Dermis microvascular lymphatic vessel endothelial cell (primary cell): ENCODE measurements around the gene OCRL. TPM values are rescaled to one million over a fixed set of nuclear protein-coding genes. Genes with fewer than 3 reads are reported as not detected.

Source experiments
- DNase-seq, 2 donors: peaks; one replicate each; pipeline versions ENCODE4 v3.0.0 to v3.0.0-alpha.2; 2010; ENCODE audit warnings: low read depth in 2 of 2
- total RNA-seq: library from RNA; depleted of rRNA; stranded (reverse); fragments of >200 nt; gene quantifications from 2 replicates; pipeline ENCODE4 v1.2.1, GENCODE V29; 2014

The OCRL gene
- 10.1 and 14.5 TPM in 2 replicates for total RNA-seq

DNA sequence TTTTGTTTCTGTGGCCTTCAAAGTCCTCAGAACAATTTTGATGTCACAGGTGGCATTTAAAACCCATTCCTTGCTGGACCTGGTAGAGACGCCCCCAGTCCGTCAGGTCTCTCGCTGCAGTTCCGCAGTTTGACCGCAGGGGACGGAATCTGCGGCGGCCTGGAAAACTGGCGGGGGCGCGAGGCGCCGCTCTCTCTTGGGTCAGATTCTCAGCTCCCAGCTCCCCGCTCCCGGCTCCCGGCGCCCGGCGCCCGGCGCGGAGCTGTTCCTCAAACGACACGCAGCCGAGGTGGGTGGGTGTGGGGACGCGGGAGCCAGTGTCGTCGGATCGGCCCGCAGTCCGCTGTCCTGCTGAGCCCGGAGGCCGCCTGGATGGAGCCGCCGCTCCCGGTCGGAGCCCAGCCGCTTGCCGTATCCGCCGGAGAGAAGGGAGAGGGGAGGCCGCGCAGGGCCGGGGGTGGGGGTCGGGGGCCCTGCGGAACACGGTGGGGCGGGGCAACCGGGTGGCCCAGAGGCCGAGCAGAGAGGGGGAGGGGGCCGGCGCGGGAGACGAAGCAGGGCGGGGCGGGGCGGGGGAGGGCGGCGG is at the start of gene OCRL:
OCRL (plus strand) TSS at position 192 of the 586 bp plus-strand sequence; CDS start at position 373, 181 bp downstream.
- peak; percentile 50 to 70 for DNase-seq

DNA sequence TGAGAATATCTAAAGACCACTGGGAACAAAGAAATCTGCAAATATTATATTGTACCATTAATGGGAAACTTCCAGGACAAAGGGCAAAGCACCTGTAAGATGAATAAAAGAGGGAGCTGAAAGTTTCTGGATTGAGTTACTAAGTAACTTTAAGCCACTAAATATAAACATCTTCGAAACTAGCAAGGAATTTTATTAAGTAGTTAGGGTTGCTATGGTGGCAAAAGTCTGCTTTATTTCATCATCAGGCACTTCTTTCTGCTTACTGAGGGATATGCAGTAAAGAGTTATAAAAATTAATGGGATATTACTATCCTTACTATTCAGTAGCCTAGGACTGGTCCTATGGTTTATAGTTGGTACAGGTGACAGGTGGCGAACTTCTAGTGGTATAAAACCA is 49.7 kb upstream of the OCRL start:
- DNase-seq = no peak

DNA sequence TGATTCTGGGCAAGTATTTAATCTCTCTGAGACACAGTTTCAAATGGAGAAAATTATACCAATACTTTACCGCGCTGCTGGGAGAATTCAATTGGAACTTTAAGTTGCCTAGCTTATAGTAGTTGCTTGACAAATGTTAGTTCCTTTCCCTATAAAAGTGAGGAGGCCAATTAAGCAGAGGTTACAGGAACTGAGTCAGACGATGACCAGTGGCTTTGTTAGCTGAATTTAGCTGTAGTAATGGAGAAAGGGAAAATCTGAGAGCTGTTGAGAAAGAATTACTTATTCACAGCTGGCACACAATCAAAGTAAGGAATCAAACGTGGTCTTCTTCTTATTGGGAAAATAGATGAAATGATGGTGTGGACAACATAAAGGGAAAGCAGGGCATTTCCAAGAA is 46.4 kb upstream of the OCRL start:
- DNase-seq = peak in 1 of 2 donors; percentile 28

DNA sequence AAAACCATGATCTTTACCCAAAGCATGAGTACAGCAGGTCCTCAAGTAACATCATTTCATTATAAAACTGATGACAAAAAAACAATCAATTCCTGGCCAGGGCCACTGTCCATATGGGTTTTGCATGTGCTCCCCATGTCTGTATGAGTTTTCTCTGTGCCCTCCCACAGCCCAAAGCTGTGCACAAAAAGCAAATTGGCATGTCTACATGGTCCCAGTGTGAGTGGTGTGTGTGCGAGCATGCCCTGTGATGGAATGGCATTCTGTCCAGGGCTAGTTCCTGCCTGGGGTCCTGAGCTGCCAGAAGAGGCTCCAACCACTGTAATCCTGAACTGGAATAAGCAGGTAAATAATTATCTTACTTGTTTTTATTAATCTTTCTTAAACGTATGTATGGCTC is 45.2 kb upstream of the OCRL start:
- DNase-seq = no peak

DNA sequence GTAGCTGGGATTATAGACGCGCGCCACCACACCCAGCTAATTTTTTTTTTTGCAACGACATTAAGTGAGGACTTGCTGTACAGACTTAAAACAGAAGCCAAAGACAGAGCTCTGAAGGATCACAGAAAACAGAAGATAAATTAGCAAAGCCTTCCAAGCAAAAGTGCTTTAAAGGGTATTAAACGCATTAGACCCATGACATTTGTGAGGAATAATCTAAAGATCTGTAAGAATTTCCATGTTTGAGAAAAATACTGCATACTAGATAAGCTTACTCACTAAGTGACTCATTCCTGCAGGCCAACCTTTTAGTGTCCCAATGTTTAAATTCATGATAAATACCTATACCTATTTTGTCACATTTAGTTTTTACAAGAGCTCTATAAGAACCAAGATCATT is 44.2 kb upstream of the OCRL start:
- no peak for DNase-seq

DNA sequence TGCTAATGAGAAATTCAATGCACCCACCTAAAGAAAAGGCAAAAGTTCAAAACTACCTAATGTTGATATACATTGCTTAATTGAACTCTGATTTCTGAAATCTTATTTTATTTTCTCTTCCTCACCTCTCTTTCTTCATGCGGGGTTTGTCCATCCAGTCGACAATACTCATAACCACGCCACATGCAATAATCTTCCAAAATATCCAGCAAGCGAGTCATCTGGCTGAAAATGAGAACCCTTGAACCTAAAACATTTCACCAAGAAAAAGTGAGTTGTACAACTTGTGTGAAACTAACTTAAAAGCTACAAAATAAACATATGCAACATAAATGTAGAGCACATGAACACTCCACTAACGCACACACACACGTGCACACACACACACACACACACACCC is 43.4 kb upstream of the OCRL start:
- no peak for DNase-seq

DNA sequence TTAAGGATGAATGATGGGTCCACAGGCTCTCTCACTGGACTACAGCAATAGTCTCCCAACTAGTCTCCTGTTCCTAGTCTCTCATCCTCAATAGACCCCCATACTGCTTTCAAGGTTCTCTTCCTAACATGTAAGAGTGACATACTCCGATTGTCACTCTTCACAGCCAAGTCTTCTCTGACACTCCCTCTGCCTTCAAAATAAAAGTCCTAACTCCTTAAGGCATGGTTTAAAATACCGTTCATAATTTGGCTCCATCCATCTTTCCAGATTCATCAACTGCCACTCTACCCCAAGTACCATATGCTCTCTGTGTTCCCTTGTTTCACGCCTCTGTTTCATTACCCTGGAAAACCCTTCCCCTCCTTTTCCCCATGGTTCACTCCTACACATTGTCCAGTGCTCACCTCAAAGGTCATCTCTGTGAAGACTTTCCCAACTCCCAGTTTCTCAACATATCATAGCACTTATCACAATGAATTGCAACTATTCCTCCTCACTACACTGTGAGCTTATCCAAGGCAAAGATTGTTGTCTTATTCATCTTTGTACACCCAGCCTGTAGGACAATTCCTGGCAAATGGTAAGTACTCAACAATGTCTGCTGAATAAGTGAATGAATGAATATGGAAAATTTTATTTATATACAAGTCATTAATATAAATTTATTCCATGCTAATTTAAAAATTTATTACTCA is 42.8 kb upstream of the OCRL start:
- no peak for DNase-seq

DNA sequence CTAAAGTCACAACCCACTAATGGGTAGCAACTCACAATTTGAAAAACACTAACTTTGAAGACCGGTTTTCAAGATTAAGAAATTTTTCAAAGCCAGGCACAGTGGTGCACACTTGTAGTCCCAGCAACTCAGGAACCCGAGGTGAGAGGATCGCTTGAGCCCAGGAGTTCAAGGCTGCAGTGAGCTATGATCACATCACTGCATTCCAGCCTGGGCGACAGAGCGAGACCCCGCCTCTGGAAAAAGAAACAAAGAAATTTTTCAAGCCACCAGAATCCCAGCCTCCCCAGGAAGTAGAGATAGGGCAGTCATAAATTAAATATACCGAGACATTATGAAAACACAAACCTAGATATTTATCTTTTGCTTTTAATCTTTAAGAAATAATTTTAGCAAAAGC is 29.7 kb upstream of the OCRL start:
- no peak for DNase-seq

DNA sequence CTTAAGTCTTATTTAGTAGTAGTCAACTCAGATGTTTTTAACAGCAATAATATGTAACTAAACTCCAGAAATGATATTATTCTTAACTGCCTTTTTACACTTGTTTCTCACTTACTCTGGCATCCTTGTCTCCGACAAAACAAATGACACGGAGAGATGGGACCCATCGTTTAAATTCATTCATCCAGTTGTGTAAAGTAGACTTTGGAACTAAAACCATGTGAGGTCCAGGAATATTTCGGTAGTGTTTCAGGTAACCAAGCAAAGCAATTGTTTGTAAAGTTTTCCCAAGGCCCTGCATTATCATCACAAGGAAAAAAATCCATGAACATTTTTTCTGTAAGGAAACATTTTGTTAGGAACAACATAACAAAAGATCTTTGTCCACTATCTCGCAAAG is 28.4 kb upstream of the OCRL start:
- no peak for DNase-seq

DNA sequence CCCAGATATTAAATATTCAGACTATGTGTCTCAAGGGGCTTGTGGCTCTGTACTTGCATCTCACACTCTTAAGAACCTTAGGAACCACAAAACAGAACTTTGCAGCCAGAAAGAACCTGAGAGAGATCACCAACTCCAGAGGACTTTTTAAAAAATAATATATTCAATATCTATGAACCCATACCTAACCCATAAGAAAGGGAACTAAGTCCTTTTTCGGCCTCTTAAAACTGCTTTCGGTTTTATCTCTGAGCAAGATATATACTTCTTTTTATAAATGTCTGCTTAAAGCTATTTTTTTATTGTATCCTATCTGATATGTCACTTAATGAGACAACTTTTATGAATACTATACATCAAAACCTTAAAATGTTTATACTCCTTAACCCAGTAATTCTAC is 27.6 kb upstream of the OCRL start:
- DNase-seq = no peak

DNA sequence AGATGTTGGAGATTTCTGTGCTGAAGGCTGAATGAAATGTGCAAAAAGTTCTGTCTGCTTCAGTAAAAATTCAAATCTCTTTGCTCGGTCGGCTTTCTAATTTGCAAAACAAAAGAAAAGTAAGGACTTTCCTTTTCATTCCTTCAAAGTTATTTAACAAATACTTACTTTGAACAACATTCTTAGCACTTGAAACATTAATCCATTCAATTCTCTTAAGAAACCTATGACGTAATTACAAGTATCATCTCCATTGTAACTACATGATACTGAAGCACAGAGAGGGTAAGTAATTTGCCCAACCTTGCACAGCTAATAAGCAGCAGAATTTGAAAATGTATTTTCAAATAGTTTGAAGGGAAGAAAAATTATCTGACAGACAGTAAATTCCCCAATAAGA is 23.7 kb upstream of the OCRL start:
- DNase-seq = no peak

DNA sequence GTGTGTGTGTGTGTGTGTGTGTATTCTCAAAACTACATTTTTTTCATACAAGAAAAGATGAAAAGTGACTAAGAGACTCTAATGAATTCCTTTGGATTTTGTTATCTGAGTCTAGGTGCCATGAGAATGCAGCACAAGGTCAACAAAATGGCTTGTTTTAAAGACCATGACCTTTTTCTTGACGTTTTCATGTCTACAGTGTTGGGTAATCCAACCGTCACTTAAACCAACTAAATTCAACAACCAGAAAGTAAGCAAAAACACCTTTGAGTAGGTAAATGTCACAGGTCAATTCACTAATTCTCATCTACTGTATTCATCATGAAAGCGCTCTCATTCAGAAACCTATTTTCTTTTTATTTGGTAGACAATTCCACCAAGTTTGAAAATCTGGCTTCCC is 19.9 kb upstream of the OCRL start:
- no peak for DNase-seq

DNA sequence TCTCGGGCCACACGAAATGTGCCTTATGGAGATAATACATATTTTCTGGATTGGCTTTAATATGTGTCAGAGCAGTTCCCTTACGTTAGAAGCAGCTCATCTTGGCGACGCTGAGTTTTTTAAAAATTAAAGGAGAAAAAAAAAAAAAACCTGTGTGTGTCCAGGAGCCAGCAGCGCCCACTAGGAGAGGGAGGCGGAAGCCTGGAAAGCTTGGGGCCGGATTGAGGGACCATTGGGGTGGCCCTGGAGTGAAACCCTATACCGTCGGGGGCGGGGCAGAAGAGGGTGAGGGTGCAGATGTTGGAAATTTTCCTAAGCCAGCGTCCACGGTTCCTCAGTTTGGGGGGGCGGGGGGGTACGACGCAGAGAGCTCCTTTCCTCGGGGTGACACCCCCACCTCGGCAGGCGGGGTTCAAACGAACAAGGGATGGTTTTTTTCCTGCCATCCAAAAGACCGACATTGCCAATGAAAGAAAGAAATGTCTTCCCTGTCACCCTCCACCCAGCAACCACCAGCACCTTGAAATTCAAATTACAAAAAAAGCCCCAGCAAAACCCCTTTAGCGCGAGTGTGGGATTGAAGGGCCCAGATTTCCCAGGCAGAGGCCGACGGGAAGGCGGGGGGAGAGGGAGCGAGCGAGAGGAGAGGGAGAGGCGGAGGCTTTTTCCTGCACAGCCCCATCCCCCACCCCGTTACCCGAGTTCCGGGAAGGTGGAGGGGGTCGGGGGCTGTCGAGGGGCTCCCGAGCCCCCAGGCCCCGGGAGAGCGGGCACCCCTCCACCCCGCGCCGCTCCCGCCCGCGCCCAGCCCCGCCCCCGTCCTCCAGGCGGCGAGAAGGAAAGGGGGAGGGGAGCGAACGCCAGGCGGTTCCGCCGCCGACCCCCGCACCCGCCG is 17.6 kb upstream of the OCRL start:
- peak; percentile 2 to 61 for DNase-seq

DNA sequence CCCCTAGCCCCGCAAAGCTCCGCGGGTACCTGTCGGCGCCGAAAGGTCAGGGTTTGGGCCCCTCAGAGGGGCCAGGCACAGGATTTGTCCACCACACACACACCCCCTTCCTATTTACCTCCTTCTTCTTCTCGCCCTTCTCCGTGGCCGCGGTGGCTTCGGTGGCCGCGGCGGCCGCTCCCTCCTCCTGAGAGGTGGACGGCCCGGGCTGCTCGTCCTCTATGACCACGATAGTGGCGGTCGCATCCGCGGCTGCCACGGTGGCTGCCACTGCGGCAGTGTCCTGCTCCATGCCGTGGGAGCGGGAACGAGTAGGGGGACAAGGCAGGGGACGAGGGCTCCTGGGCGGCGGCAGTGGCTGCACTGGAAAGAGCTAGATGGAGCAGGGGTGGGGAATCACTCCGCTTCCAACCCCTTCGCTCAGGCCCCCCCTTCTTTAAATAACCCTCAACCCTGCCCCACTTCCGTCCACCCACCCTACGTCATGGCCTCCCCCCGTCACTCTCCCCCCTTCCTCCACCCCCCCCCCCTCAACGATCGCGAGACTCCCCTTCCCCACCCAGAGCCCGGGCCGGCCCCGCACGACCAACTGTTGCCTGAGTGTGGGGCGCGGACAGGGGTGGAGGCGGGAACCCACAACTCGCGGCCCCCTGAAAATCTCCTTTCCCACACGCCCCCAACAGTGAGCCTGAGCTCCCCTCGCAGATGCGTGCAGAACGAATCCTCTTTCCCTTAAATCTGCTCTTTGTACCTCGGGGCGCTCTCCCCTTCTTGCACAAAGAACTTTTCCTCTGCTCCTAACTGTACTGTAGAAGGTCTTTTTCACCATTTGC is 16.8 kb upstream of the OCRL start, which contains the start of gene SMARCA1:
SMARCA1 (minus strand) TSS at position 412 of the 833 bp plus-strand sequence; CDS start at position 292, 120 bp downstream.
- DNase-seq = peak; percentile 24 to 58

DNA sequence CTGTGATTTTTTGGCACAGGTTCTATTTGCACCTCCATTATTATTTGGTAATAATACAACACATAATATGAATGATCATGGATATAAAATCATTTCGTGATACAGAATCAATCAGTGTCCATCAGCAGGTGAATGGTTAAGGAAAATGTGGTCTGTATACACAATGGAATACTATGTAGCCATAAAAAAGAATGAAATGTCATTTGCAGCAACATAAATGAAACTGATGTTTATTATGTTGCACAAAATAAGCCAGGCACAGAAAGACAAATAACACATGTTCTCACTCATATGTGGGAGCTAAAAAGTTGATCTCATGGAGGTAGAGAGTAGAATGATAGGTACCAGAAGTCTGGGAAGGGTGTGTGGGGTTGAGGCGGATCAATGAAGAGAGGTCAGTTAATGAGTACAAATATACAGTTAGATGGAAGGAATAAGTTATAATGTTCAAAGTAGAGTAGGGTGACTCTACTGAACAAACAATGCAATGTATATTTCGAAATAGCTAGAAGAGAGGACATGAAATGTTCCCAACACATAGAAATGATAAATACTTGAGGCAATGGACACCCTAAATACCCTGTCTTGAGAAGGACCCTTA is 15.7 kb upstream of the OCRL start:
- no peak for DNase-seq

DNA sequence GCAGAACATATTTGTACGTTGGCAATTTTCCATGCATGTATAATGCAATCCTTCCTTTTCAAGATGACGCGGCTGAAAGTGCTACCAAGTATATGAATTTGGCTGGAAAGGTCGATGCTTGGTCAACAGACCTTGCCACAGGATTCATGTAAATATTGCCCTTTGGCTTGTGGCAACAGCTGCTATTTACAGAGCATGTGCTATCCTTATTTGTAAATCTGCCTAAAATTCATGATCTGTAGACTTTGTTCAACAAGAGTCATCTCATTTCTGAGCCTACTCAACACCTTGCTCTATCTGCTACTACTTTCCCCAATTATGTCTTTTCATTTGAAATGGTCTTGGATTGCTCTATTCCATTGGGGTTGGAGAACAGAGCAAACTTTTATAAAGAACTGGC is 14.9 kb upstream of the OCRL start:
- DNase-seq = no peak

DNA sequence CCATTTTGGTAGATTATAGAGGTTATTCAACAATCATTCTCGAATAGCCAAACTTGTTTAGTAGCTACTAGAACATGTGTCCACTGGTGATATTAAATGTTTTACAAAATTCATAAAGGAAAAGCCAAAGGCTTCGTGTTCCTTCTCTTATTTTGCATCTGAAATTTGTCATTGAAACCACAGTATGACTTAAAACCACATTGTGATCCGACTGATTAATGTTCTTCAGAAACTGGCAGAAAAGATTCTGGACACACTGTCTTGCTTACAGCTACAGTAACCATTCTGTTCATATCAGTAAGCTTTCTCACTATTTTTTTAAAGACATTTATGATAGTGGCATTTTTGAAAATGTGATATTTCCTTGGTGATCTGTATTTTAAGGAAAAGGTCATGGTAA is 14.2 kb upstream of the OCRL start:
- no peak for DNase-seq

DNA sequence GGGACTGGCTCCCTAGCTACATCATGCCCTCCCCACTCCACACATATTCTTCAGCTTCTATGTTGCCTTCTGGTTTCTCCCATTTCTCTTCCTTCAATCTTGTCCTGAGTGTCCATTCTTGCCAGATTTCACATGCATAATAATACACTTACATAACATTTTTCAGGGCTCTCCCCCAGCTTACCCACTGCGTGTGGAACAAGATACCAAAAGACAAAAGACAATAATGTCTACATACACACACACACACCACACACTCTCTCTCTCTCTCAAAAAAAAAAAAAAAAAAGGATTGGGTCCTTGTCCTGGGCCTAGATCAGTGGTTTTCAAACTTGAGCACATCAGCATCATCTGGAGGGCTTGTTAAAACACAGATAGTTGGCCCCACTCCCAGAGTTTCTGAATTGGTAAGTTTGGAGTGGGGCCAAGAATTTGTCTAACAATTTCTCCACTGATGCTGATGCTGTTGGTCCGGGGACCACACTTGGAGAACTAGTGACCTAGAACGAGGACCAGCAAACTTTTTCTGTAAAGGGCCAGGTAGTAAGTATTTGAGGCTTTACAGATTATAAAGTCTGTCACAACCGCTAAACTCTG is 10.3 kb upstream of the OCRL start:
- DNase-seq = peak; percentile 2 to 7

DNA sequence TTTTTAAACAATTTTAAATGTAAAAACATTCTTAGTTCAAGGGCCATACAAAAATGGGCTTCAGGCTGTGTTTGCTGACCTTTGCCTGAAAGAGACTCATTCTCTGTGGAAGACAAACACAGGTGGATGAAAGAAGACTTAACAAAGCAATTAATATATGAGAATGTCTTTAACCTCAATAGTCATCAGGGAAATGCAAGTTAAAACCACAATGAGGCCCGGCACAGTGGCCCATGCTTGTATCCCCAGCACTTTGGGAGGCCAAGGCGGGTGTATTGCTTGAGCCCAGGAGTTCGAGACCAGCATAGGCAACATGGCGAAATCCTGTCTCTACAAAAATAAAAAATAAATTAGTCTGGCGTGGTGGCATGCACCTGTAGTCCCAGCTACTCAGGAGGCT is 9.6 kb upstream of the OCRL start:
- no peak for DNase-seq

DNA sequence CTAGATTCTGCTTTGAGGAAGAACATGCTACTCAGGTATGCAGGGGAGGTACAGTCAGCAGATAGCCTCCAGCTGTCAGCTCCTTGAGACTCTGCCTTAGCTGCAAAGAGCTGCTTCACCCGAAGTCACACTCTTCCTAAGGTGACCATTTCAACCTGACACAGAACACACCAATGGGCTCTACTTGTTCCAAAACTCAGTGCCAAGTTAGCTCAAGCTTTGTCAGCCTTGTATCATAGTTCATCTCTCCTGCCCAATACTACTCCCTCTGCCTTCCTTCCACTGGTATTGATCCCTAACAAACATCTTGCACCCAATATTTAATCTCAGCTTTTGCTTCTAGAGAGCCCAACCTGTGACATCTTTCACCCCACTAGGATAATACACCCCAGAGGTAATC is 8.9 kb upstream of the OCRL start:
- DNase-seq = no peak
